UCSD-AML1 (cell line): ENCODE data around the gene FBXL14.

Source experiments
- DNase-seq: peaks from one replicate; lab custom pipeline; 2025; ENCODE audit not compliant: unreplicated experiment; lab: John Stamatoyannopoulos, UW

Gene FBXL14

GRCh38 chr12:1539135-1539534, 55.2 kb downstream of the FBXL14 start:
- no peak for DNase-seq

DNA sequence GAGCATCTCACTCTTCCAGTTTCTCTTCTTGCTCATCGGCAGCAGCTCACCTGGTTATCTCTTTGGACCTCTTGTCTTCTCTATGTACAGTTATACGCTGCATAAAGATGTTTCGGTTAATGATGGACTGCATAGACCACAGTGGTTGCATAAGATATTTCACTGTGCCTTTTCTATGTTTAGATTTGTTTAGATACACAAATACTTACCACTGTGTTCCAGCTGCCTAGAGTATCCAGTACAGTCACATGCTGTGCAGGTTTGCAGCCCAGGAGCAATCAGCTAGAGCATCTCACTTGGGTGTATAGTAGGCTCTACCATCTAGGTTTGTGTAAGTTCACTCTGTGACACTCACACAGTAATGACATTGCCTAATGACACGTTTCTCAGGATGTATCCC, 57.6 kb downstream of the FBXL14 start:
- DNase-seq: no peak

GRCh38 chr12:1534748-1535147, 59.6 kb downstream of the FBXL14 start:
- no peak for DNase-seq

- peak; percentile 67 for DNase-seq
Observed at GRCh38 chr12:1533602-1534304, 60.6 kb downstream of the FBXL14 start.

DNA sequence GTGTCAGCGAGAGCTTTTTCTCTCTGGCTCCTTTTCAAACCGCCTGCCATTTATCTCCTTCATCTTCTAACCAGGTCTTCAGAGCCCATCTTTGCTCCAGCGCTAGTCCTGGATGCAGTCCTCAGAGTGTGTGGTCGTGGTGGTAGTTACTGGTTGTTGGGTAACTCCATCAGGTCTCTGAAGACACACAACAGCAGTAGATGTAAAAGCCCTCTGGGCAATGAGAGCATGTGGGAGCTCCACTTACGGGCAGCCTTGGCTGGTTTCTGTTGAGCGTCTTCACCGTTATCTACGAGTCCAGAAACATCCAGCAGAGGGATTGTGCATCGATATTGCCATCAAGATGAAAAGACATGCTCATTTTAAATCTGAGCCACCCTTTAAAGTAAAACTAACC, 61.2 kb downstream of the FBXL14 start:
- DNase-seq: peak; percentile 52

DNA sequence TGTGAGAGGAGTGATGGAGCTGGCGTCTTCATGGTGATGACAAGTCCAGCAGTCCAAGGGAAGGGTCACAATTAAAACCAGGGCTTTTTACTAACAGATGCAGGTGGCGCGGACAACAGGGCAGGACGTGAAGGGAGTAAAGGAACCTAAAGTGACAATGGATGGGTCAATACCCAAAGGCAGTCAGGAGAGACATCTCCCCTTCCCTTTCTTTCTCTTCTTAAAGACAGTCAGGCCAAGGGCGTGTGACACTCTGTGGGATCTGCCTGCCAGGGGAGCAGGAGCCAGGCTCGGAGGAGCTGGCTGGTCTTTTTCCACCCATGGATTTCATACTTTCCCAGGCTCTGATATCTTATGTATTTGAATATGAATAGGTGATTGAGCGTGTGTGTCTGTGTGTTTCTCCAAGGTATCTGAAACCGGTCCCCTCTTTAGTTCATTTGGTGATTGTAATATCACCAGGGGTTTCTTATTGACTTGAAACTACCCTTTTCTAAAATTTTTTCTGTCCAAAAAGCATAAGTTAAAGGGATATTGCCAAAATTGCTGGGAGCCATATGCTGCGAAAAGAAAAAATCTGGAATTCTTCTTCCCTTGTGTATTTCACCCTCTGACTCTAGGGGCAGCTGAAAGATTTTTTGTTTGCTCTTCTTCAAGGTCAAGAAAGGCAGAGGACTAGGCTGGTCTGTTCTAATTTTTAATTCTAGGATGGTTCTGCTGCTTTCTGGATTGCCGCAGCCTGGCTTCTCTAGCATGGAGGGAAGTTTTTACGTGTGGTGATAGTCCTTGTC, 61.8 kb downstream of the FBXL14 start:
- DNase-seq: no peak

- no peak for DNase-seq
Observed at GRCh38 chr12:1531654-1532374, 62.6 kb downstream of the FBXL14 start.

GRCh38 chr12:1531153-1531653, 63.2 kb downstream of the FBXL14 start:
- DNase-seq: no peak

GRCh38 chr12:1530592-1531152, 63.7 kb downstream of the FBXL14 start:
- no peak for DNase-seq

DNA sequence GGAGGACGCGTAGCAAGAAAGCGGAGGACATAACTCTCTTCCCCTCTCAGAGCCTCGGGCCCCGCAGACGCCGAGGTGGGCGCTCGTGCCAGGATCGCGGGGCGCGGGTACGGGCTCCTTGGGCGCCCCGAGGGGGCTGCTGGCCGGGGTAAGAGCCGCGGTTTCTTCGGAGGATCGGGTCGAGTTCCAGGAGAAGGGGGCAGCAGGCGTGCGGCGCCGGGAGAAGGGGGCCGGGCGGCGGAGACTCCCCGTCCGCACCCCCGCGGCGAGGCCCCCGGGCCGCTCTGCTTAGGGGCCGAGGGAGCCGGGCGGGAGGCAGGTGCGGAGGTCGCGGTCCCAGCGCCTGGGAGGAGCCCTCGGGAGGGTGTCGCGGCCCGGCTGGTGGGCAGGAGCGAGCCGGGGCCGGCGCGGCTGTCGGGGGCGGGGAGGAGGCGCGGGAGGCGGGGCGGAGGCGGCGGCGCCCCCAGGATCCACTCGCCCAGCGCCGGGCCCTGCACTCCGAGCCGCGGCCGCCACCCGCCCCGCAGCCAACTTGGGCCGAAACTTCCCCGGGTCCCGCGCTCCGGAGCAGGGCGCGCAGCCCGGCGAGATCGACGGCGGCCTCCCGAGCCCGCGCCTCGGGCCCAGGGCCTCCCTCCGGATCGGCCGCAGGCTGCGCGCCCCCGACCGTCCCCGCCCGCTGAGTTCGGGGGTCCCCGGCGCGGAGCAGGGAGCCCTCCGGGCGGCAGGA, 64.4 kb downstream of the FBXL14 start:
- DNase-seq: no peak

DNA sequence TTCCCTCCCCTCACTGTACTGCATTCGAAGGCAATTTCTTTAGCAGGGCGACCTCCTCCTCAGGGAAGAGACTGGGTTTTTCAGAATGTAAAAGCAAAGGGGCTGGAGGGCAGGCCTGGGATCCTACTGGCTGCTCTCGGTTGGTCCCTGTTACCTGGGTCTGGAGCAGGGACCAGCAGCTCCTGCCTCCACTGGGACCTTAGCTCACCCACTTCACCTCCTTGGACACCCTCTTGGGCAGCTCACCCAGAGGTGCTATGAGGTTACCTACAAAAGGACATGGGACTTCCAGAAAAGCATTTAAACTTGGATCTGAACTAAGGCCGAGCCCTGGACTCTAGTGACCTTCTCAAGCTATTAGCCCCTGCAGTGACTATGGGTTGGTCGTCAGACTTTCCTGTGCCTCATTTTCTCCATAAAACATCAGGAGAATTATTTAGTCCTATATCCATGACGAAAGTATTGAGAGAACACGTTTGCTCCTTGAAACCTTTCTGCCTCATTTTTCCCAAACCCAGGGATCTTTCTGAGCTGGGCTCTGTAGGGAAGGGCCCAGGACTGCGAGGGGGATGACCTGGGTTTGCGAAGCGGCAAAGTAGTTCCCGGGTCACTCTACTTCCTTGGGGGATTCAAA, 65.0 kb downstream of the FBXL14 start:
- no peak for DNase-seq

- DNase-seq: no peak
Observed at GRCh38 chr12:1528791-1529190, 65.6 kb downstream of the FBXL14 start.

DNA sequence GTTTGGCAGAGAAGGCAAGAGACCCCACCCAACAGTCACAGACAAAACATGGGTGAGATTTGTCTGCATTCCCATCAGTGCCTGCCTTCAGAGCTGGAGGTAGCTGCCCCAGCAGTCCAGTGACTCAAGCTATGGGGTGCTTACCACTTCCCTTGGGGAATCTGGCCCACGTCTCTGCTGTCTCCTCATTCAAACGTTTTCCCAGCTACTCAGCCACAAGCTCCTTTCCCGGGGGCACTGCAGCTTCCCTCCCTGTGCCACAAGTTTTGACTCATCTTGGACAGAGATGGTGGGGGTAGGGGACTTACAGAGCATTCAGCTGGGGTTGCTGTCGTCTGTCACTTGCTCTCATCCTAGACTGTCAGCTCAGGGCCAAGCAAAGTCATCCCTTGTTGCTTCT, 66.6 kb downstream of the FBXL14 start:
- no peak for DNase-seq

- no peak for DNase-seq
Observed at GRCh38 chr12:1525858-1526257, 68.5 kb downstream of the FBXL14 start.

DNA sequence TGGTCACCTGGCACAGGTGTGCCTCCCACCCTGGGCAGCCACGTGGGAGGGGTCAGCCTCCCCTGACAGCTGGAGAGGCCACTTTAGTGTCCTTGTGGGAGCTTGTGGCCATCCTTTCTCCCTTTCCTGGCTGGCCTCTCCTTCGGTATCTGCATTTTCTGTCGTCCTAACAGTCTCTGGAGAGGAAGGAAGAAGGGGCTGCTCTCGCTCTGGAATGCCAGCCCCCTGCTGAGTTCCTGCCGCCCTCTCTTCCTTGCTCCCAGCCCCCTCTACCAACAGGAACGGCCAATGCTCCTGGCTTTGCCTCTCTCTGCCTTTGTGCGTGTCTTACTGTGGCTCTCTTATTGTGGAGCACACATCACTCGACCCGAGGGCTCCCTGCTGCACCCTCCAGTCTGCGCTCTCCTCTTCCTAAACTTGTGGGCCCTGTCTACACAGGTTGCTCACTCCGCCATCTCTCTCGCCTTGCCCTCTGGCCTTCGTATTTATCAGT, 70.8 kb downstream of the FBXL14 start:
- DNase-seq: no peak

DNA sequence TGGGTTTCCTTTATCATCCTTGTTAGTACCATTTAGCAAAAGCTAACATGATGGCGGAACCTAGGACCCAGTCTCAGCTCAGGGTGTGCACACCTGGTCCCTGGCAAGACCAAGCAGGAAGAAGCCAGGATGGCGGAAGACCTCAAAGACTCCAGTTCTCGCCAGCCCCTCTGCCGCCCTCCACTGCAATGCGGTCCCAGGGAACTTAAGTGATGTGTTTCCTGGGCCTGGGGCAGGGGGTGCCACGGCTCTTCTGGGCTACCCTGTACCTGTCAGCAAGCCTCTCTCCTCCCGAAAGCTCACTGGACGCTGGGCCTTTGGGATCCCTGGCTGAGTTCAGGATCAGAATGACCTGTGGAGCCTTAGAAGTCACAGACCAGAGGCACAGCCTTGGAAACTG, 71.3 kb downstream of the FBXL14 start:
- no peak for DNase-seq

GRCh38 chr12:1519642-1520041, 74.7 kb downstream of the FBXL14 start:
- DNase-seq: no peak

GRCh38 chr12:1518591-1519516, 75.5 kb downstream of the FBXL14 start:
- no peak for DNase-seq
